Lower leg skin (tissue), 4 donors: Measurements from ENCODE around the gene ASB9. TPM values are rescaled to one million over a fixed set of nuclear protein-coding genes. Genes with fewer than 3 reads are reported as not detected.

Experiments
- DNase-seq, 2 donors: peaks; one replicate each; pipeline ENCODE4 v3.0.0-alpha.2; 2019; ENCODE audit warnings: low spot score in 2 of 2
- H3K4me3 ChIP-seq: fragments of 200-600 bp; sonication (generic); 2 replicates; pipeline ENCODE4 v1.5.1; 2017; ENCODE audit warnings: mild to moderate bottlenecking, low read depth; ENCODE audit not compliant: poor library complexity, severe bottlenecking
- POLR2A ChIP-seq, 2 donors: fragments of 450-650 bp; IDR thresholded peaks; one replicate each; pipeline ENCODE4 v1.6.1; 2016 to 2017; ENCODE audit warnings: antibody characterized with exemption in 2 of 2, mild to moderate bottlenecking in 1 of 2, moderate library complexity in 1 of 2
- WGBS, 2 donors: methylation state at CpG; one replicate each; pipeline ENCODE4 v1.1.5; 2018; 5-methylcytosine and 5-hydroxymethylcytosine counted together
- intact Hi-C: fragments of 100-400 bp; cut with DNase I; formaldehyde crosslinking; loops from one replicate; pipeline ENCODE4 v1.15.0; 2023; ENCODE audit warnings: low total_unique reads
- total RNA-seq, 4 donors: library from RNA; depleted of rRNA; stranded (reverse); fragments of >200 nt; gene quantifications; one replicate each; pipeline ENCODE4 v1.1.0, GENCODE V29; 2016
- TF ChIP-seq, protein P1 (sequence below), 3 donors: fragments of 450-650 bp; IDR thresholded peaks; one replicate each; pipeline ENCODE4 v1.5.1; 2016; ENCODE audit warnings: antibody characterized with exemption in 3 of 3, mild to moderate bottlenecking in 3 of 3, moderate library complexity in 2 of 3

The ASB9 gene
- total RNA-seq, 4 donors from 2014 or later = 1.7 to 7.0 TPM; not detected in 2

DNA sequence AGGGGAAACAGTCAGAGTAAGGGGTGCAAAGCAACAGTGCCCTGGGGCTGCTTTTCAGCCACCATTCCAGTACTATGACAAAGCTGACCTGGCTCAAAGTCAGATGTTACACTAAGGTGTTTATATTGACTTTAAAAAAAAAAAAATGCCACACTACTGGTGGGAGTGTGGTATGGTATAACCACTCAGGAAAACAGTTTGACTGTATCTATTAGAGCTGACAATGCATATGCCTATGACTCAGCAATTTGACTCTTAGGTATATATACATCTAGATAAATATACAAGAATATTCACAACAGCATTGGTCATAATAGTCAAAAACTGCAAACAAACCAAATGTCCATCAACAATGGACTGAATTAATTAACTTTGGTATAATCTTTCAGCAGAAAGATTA lies 15.0 kb downstream of the ASB9 start:
- no peak for TF ChIP-seq POLR2A (IDR thresholded peaks at IDR 0.05)
- TF ChIP-seq, protein P1, sequence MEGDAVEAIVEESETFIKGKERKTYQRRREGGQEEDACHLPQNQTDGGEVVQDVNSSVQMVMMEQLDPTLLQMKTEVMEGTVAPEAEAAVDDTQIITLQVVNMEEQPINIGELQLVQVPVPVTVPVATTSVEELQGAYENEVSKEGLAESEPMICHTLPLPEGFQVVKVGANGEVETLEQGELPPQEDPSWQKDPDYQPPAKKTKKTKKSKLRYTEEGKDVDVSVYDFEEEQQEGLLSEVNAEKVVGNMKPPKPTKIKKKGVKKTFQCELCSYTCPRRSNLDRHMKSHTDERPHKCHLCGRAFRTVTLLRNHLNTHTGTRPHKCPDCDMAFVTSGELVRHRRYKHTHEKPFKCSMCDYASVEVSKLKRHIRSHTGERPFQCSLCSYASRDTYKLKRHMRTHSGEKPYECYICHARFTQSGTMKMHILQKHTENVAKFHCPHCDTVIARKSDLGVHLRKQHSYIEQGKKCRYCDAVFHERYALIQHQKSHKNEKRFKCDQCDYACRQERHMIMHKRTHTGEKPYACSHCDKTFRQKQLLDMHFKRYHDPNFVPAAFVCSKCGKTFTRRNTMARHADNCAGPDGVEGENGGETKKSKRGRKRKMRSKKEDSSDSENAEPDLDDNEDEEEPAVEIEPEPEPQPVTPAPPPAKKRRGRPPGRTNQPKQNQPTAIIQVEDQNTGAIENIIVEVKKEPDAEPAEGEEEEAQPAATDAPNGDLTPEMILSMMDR (IDR thresholded peaks at IDR 0.05) = no peak
- intact Hi-C loops = no loop called here
- H3K4me3 ChIP-seq = no peak overlapping the region
- no peak for DNase-seq

DNA sequence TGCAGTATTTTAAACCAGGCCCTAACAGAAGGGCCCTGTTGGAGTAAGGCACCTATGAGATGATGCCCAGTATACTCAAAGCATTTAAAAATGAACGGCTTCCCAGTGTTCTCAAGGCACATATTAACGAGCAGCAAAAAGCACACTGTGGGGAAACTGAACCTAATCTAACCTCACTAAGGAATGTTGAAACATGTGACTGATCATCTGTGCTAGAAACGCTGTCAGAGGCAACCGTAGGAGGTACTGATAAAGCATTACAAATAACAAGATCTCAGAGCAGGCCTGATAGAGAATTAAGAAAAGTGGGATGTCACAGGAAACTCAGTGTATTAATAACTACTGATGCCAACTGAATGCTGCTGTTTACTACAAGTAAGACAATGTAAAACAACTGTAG lies 24.0 kb downstream of the ASB9 start:
- H3K4me3 ChIP-seq = no peak overlapping the region
- 63 to 65% methylated on average over 4 of the region's 4 CpGs for WGBS, 2 donors
- intact Hi-C loops = no loop called here
- TF ChIP-seq, protein P1 (IDR thresholded peaks at IDR 0.05) = no peak
- no peak for TF ChIP-seq POLR2A (IDR thresholded peaks at IDR 0.05)
- DNase-seq = no peak

DNA sequence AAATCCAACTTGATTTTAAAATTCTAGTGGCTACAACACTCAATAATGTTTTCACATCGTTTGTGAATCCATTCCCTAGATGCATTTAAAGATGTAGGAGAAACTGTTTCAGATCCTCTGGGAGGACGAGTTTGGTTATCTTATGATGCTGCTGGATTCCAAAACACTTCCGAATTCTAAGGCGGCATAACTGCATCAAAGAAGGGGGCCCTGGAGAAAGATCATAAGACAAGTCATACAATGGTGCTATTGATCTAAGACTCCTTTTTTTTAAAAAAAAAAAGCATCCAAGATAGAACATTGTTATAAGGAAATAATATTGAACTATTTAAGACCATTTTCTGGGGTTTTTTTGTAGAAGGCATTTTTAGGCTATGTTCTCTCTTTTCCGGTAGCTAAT lies 25.5 kb downstream of the ASB9 start:
- 64 to 74% methylated on average over 5 of the region's 5 CpGs for WGBS, 2 donors
- DNase-seq = no peak
- no peak for TF ChIP-seq POLR2A (IDR thresholded peaks at IDR 0.05)
- TF ChIP-seq, protein P1 (IDR thresholded peaks at IDR 0.05) = no peak
- no peak overlapping the region for H3K4me3 ChIP-seq
- intact Hi-C loops = no loop called here

DNA sequence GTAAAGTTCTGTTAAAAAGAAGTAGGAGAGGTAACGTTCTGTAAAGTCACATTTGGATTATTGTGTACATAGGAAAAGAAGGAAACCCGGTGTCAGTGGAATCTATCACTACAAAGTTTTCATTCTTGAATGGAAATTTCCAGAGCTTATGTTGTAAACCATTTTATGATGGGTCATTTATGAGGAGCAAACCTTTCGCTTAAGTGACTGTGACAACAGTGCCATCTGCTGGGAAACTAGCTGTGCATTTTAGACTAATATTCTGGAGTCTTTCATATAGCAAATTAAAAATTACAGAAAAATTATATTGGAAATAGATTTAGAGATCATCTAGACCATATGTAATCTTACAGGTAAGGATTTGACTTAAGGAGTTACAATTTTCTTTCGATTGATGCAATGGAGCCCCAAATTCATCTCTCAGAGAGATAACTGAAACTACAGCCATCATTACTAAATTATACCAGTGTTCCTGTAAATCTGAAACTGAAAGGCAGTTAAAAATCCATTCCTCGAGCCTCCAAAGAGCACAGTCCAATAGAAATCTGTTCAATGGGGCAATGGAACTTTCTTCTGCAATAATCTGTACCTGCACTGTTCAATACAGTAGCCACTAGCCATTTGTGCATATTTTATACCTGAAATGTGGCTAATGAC lies 26.9 kb downstream of the ASB9 start:
- WGBS, 2 donors = 8 to 15% methylated on average over 5 of the region's 5 CpGs
- DNase-seq = no peak
- TF ChIP-seq, protein P1 (IDR thresholded peaks at IDR 0.05) = no peak
- no peak for TF ChIP-seq POLR2A (IDR thresholded peaks at IDR 0.05)
- no peak overlapping the region for H3K4me3 ChIP-seq
- intact Hi-C loops = no loop called here

DNA sequence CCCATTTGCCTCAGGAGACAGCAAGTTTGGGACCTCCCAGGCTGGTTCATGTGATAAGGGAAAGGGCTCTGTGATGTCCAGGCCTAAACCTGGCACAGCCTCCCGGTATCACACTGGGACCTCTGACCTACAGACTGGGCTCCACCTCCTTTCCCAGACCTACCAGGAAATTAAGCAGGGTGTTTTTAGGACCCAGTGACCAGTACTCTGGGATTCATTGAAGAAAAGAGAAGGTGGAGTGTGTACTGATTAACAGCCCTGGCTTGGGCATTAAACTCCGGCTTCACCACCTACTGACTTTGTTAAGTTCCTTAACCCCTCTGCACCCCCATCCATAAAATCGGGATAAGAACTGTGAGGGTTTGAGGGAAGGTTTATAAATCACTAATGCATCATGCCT lies 28.6 kb downstream of the ASB9 start:
- no peak overlapping the region for H3K4me3 ChIP-seq
- TF ChIP-seq POLR2A (IDR thresholded peaks at IDR 0.05) = no peak
- intact Hi-C loops = no loop called here
- no peak for DNase-seq
- WGBS, 2 donors = 60 to 82% methylated on average over 2 to 3 of the region's 3 CpGs

DNA sequence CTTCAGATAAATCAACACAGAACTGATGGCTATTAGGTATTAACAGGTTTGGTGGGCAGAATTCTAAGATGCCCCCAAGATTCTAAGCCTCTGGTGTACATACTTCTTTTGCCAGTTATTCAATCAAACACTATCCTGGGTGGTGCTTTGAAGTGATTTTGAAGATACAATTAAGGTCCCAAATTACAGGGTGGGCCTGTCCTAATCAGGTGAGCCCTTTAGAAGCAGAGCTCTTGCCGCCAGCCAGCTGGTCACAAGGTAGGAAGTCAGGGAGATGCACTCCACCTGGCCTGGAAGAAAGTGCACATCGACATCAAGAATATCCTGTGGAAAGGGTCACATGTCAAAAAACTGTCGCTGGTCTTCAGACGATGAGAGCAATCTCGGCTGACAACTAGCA lies 29.5 kb downstream of the ASB9 start:
- no peak overlapping the region for H3K4me3 ChIP-seq
- 85 to 88% methylated on average over 5 of the region's 5 CpGs for whole genome bisulfite sequencing, 2 donors
- no peak for TF ChIP-seq POLR2A (IDR thresholded peaks at IDR 0.05)
- TF ChIP-seq, protein P1 (IDR thresholded peaks at IDR 0.05) = no peak
- intact Hi-C loops = no loop called here
- DNase-seq = no peak
